HepG2 (cell line): Measurements from ENCODE around the gene STIM2.

Experiments
- GATAD1 ChIP-seq: IDR thresholded peaks from 2 replicates; pipeline ENCODE4 v1.6.1; 2016; ENCODE audit warnings: missing genetic modification reagents, missing compliant biosample characterization
- MEF2D ChIP-seq: sonication (generic); formaldehyde crosslinking; IDR thresholded peaks from 2 replicates; pipeline ENCODE4 v1.5.1; 2020; ENCODE audit warnings: mild to moderate bottlenecking, missing genetic modification reagents
- TF ChIP-seq, protein P1 (sequence below): sonication (generic); formaldehyde crosslinking; IDR thresholded peaks from 2 replicates; pipeline ENCODE4 v1.5.0; 2020; ENCODE audit warnings: mild to moderate bottlenecking, missing genetic modification reagents, borderline replicate concordance
- TF ChIP-seq, protein P2 (sequence below): fragments of 450-650 bp; IDR thresholded peaks from 2 replicates; pipeline ENCODE4 v1.6.1; 2017; ENCODE audit warnings: mild to moderate bottlenecking

DNA sequence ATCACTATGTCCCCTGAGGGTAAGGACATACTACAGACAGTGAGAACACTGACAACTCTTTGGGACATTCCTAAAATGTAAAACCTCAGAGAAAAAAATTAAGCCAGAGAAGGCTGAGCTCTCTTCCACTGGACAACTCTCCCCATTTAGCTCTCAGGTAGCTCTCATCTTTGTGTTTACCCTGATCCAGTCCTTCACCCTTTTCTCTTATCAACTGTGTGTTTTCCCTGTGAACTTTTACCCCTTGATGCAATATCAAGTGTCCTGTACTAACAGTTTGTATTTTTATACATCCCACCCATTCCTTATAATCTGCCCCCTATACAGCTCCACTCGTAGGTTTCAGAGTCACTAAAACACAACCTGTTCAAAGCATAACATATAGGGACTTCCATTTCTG is 182.6 kb downstream of the STIM2 start:
- TF ChIP-seq MEF2D (no peak), GATAD1 (CRISPR knock-in tag) (no peak)
- TF ChIP-seq, protein P1, sequence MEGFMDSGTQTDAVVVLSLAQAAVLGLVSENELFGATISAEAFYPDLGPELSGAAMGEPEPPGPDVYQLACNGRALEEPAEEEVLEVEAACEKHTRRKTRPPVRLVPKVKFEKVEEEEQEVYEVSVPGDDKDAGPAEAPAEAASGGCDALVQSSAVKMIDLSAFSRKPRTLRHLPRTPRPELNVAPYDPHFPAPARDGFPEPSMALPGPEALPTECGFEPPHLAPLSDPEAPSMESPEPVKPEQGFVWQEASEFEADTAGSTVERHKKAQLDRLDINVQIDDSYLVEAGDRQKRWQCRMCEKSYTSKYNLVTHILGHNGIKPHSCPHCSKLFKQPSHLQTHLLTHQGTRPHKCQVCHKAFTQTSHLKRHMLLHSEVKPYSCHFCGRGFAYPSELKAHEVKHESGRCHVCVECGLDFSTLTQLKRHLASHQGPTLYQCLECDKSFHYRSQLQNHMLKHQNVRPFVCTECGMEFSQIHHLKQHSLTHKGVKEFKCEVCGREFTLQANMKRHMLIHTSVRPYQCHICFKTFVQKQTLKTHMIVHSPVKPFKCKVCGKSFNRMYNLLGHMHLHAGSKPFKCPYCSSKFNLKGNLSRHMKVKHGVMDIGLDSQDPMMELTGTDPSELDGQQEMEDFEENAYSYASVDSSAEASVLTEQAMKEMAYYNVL (CRISPR knock-in tag): no peak
- TF ChIP-seq, protein P2, sequence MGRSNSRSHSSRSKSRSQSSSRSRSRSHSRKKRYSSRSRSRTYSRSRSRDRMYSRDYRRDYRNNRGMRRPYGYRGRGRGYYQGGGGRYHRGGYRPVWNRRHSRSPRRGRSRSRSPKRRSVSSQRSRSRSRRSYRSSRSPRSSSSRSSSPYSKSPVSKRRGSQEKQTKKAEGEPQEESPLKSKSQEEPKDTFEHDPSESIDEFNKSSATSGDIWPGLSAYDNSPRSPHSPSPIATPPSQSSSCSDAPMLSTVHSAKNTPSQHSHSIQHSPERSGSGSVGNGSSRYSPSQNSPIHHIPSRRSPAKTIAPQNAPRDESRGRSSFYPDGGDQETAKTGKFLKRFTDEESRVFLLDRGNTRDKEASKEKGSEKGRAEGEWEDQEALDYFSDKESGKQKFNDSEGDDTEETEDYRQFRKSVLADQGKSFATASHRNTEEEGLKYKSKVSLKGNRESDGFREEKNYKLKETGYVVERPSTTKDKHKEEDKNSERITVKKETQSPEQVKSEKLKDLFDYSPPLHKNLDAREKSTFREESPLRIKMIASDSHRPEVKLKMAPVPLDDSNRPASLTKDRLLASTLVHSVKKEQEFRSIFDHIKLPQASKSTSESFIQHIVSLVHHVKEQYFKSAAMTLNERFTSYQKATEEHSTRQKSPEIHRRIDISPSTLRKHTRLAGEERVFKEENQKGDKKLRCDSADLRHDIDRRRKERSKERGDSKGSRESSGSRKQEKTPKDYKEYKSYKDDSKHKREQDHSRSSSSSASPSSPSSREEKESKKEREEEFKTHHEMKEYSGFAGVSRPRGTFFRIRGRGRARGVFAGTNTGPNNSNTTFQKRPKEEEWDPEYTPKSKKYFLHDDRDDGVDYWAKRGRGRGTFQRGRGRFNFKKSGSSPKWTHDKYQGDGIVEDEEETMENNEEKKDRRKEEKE: no peak
